Ectodermal cell (in vitro differentiated cells): ENCODE data around the gene SRRM2.

Source experiments
- H3K27ac ChIP-seq: 2 replicates; pipeline ENCODE4 v1.7.0; 2013; ENCODE audit warnings: mild to moderate bottlenecking, low read depth, low read length; ENCODE audit not compliant: insufficient read depth, poor library complexity, severe bottlenecking
- H3K27me3 ChIP-seq: 2 replicates; pipeline ENCODE4 v1.7.0; 2013; ENCODE audit warnings: mild to moderate bottlenecking, low read length; ENCODE audit not compliant: insufficient read depth, control insufficient read depth, poor library complexity, severe bottlenecking
- H3K36me3 ChIP-seq: one replicate; pipeline ENCODE4 v1.7.0; 2013; ENCODE audit warnings: low read length; ENCODE audit not compliant: control insufficient read depth, insufficient read depth
- H3K4me1 ChIP-seq: one replicate; pipeline ENCODE4 v1.7.0; 2013; ENCODE audit warnings: low read length; ENCODE audit not compliant: control insufficient read depth, insufficient read depth
- H3K4me3 ChIP-seq: 2 replicates; pipeline ENCODE4 v1.7.0; 2013; ENCODE audit warnings: low read depth, low read length, control low read depth; ENCODE audit not compliant: insufficient read depth
- H3K9me3 ChIP-seq: 2 replicates; pipeline ENCODE4 v1.7.0; 2013; ENCODE audit warnings: mild to moderate bottlenecking, low read length, moderate library complexity; ENCODE audit not compliant: control insufficient read depth
- WGBS, 2 experiments: methylation state at CpG; one replicate each; pipeline ENCODE4 v1.1.7; 2013; ENCODE audit warnings: missing lambda C conversion rate in 2 of 2; 5-methylcytosine and 5-hydroxymethylcytosine counted together

Gene SRRM2

DNA sequence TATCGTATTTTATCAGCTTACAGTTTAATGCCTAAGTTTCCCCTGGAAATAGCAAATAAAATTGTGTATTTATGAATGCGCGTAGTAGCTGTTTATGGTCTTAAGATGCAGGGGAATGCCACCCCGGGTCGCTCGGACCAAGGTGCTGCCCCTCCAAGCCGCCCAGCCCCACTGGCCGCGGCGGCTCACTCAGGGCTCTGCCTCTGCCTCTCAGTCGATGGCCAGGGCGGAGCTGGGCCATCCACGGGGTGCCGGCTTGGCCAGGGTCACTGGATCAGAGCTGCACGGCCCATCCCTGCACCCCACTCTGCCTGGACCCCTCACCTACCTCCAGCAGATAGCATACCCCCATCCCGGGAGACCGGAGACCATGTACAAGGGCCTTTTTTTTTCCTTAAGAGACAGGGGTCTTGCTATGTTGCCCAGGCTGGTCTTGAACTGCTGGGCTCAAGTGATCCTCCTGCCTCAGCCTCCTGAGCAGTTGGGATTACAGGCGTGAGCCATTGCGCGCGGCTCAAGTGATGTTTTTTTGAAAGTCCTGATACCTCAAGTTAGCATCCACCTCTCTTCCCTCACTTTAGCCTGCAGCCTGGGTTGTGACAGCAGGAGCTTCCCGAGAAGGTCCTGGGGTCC is 43.4 kb upstream of the SRRM2 start:
- WGBS, 2 experiments = 95% methylated on average over 21 to 22 of the region's 22 CpGs
- no peaks in the 10 kb centered on the region for H3K4me1 ChIP-seq
- no peaks in the 10 kb centered on the region for H3K27me3 ChIP-seq

DNA sequence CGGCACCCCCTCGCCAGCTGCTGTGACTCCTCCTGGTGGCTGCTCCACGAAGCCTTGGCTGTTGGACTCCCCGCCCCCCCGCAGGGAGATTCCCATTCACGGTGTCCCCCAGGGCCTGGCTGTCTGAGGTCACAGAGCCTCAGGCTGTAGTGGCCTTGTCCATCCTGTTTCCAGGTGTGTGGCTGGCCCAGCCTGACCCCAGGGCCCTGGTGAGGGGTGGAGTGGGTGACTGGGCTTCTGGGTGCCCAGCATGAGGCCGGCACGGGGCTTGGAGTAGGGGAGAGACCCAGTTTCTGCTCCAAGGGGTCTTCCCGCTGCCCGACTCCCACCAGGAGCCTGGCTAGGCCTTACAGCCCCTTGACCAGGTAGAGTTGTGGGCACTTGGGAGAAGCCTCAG is 42.9 kb upstream of the SRRM2 start:
- H3K27me3 ChIP-seq = no peaks in the 10 kb centered on the region
- no peaks in the 10 kb centered on the region for H3K9me3 ChIP-seq
- no peaks in the 10 kb centered on the region for H3K4me1 ChIP-seq
- H3K27ac ChIP-seq = no peak overlapping the region
- no peaks in the 10 kb centered on the region for H3K36me3 ChIP-seq
- no peak overlapping the region for H3K4me3 ChIP-seq
- 90 to 92% methylated on average over 10 of the region's 10 CpGs for WGBS, 2 experiments

More for the DNA sequence above, 43.4 kb upstream of the SRRM2 start:
- Histone ChIP-seq H3K27ac (no peak overlapping the region), H3K9me3 (no peaks in the 10 kb centered on the region), H3K4me3 (no peak overlapping the region), H3K36me3 (no peaks in the 10 kb centered on the region)

DNA sequence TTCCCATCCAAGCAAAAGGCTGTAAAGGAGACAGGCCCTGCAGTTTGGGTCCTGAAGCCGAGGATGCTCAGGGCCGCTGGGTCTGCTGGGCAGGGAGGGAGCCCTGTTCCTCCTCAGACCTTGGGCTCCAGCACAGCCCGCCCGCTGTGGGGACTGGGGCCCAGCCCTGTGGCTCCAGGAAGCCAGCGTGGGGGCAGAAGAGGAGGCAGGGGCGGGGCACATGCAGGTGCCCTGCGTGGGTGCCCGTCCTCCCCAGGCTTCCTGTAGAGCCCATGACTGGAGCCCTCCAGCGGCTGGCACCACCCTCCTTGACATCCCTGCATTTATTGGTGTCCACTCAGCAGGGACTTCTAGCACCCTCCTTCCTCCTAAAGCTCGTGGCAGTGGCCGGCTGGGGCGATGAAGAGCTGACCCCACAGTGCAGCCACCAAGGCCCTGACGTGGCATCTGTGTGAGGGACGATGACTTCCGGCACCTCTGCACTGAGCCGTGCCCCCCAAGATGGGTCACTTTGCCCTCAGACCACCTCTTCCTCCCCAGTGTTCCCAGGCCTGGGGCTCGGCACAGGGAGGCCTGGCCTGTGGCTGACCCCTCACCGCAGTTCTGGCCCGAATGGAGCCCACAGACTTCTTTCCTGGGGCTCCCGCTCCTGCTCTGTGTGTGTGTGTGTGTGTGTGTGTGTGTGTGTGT is 42.3 kb upstream of the SRRM2 start:
- Histone ChIP-seq H3K27me3 (peaks cover 2% of the 10 kb centered on the region), H3K4me1 (no peaks in the 10 kb centered on the region), H3K27ac (no peak overlapping the region), H3K36me3 (no peaks in the 10 kb centered on the region), H3K4me3 (no peak overlapping the region), H3K9me3 (no peaks in the 10 kb centered on the region)
- WGBS, 2 experiments = 94 to 95% methylated on average over 20 of the region's 20 CpGs

DNA sequence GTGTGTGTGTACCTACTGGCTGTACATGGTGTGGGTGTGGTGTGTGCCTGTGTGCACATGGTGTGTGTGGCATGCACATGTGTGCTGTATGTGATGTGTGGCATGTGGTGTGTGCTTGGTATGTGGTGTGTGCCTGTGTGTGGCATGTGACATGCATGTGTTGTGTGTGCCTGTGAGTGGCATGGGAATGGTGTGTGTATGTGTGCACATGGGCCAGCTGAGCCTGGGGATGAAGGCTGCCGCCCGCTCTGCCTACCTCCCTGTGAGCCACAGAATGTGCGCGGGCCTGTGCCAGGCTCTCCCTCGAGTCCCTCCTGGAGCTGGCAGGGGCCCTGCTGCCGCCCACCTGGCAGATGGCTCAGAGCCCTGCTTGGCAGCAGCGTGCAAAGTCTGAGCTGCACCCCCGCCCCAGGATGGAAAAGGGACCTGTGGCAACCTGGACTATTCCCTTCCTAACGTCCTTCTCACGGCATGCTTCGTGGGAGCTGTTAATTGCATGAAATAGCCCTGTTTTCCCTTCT is 41.7 kb upstream of the SRRM2 start:
- H3K9me3 ChIP-seq = no peaks in the 10 kb centered on the region
- 90 to 92% methylated on average over 11 of the region's 11 CpGs for WGBS, 2 experiments
- peaks cover 8% of the 10 kb centered on the region for H3K27me3 ChIP-seq
- H3K4me3 ChIP-seq = no peak overlapping the region
- no peaks in the 10 kb centered on the region for H3K36me3 ChIP-seq
- peaks cover under 1% of the 10 kb centered on the region for H3K4me1 ChIP-seq
- H3K27ac ChIP-seq = no peak overlapping the region

DNA sequence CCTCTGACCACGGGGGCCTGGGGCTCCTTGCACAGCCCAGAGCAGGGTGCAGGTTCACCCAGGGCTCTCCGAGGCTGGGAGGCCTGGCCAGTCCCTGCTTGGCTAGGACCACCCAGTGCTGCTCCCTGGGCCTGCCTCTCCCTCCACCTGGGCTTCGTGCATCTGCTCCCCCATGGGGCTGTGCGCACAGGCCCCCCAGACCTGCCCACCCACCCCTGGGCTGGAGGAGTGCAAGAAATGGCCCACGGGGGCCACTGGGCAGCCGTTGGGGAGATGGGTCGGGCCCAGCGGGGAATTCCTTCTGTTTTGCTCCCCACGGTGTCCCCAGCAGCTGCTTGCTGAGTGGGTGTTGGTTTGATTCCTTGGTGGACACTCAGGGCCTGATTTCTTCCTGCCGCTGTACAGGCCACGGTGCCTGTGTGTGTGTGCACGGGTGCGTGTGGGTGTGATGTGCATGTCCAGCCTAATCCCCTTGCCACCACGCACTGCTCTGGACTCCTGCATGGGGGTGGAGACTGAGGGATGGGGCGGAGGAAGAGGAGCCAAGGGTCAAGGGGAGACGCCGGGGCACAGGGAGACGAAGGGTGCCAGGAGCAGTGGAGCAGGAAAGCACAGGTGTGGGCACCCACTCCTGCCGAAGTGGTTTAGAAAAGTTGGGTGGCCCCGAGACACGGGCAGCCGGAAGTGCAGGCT is 40.9 kb upstream of the SRRM2 start:
- no peak overlapping the region for H3K4me3 ChIP-seq
- H3K27ac ChIP-seq = no peak overlapping the region
- peaks cover 4% of the 10 kb centered on the region for H3K4me1 ChIP-seq
- H3K36me3 ChIP-seq = no peaks in the 10 kb centered on the region
- H3K9me3 ChIP-seq = no peaks in the 10 kb centered on the region
- H3K27me3 ChIP-seq = peaks cover 15% of the 10 kb centered on the region
- 88 to 90% methylated on average over 22 of the region's 22 CpGs for WGBS, 2 experiments

DNA sequence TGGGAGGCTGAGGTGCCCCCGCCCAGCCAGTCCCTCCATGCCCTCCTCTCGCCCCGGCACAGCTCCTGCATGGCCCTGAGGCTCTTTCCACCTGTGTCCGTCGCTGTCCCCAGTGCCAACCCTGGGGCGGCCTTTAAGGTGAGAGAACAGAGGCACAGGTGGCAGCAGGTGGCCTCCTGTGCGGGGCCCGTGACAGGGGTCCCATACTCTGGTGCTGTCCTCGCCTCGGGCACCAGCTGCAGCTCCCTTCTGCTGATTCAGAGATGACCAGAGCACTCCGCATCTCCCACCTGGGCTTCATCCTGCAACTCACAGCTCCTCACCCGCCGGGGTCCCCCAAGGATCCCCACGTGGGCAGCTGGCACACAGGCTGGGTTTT is 40.4 kb upstream of the SRRM2 start:
- peaks cover 16% of the 10 kb centered on the region for H3K27me3 ChIP-seq
- 87% methylated on average over 14 of the region's 14 CpGs for WGBS, 2 experiments

DNA sequence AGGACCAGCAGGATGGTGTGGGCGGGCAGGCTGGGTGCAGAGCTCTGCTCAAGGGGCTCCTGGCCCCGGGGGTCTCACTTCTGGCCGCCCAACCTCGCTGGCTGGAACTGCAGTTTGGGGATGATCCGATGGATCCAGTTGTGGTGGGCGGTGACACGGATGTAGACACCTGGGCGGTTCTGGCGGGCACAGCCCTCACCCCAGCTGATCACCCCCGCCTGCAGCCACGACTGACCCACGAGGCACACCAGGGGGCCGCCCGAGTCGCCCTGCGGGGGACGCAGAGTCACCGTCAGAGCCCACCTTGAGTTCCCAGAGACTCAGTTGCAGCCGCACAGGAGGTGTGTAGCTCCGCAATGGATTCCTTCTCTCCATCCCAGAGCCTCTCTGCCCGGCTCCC is 39.9 kb upstream of the SRRM2 start:
- Histone ChIP-seq H3K27me3 (peaks cover 16% of the 10 kb centered on the region), H3K4me1 (peaks cover 4% of the 10 kb centered on the region), H3K9me3 (no peaks in the 10 kb centered on the region), H3K36me3 (no peaks in the 10 kb centered on the region), H3K27ac (no peak overlapping the region), H3K4me3 (no peak overlapping the region)
- WGBS, 2 experiments = 87 to 89% methylated on average over 21 of the region's 21 CpGs

More for the DNA sequence above, 40.4 kb upstream of the SRRM2 start:
- H3K4me1 ChIP-seq = peaks cover 4% of the 10 kb centered on the region
- no peaks in the 10 kb centered on the region for H3K9me3 ChIP-seq
- H3K4me3 ChIP-seq = no peak overlapping the region
- no peaks in the 10 kb centered on the region for H3K36me3 ChIP-seq
- no peak overlapping the region for H3K27ac ChIP-seq

DNA sequence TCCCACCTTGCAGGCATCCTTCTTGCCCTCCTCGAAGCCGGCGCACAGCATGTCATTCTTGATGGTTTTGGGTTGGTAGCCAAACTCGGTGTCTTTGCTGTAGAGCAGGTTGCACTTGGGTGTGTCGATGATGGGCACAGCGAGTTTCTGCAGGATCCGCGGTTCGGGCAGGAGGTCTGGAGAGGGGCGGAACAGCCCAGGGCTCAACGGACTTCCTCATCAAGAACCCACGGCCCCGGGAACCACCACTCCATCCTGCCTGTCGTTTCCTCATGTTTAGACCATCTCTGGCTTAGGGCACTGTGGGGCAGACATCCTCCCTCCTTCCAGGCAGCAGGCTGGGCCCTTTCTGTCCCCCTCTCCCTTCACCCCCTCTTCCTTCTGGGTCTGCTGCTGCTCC is 38.9 kb upstream of the SRRM2 start:
- Histone ChIP-seq H3K36me3 (no peaks in the 10 kb centered on the region), H3K4me3 (no peak overlapping the region), H3K9me3 (no peaks in the 10 kb centered on the region), H3K4me1 (peaks cover 4% of the 10 kb centered on the region), H3K27me3 (peaks cover 16% of the 10 kb centered on the region), H3K27ac (no peak overlapping the region)
- WGBS, 2 experiments = 87% methylated on average over 14 of the region's 14 CpGs

DNA sequence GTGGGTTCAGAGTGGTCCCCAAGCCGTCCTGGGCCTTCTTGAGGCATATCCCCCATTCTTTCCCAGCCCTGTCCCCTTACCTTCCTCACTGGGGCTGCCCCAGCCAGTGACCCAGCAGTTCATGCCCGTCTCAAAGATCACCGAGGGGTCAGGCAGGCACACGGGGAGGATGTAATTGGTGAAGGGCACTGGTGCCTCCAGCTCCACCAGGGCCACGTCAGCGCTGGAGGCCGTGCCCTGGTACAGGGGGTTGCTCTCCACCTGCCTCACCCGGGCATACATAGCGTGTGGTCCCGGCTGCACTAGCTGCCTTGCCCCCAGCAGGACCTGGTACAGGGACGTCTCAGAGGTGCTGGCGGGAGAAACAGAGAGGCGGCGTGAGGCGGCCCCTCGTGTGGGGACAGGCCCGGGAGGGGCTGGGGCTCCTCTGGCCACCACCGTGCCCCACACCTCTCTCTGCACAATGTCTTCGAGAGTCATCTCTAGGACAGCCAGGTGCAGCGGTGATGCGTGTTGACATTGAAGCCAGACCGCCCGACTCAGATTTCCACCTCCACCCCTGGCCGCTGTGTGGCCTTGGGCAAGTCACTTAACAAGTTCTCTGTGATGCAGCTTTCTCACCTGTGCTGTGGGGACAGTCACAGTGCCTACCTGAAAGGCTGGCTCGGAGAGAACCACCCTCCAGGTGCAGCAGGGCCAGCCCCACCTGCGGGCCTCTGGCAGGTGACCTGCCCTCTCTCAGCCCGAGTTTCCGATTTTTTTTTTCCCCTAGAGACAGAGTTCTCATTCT is 38.3 kb upstream of the SRRM2 start:
- Histone ChIP-seq H3K27ac (no peak overlapping the region), H3K4me3 (no peak overlapping the region), H3K4me1 (peaks cover 4% of the 10 kb centered on the region), H3K9me3 (no peaks in the 10 kb centered on the region), H3K36me3 (no peaks in the 10 kb centered on the region), H3K27me3 (peaks cover 16% of the 10 kb centered on the region)
- 89 to 90% methylated on average over 28 of the region's 28 CpGs for WGBS, 2 experiments
